ENCODE results near the gene SELENOH. TPM values are rescaled to one million over a fixed set of nuclear protein-coding genes. Genes with fewer than 3 reads are reported as not detected.
"Not testable (repeated sequence)": the region's sequence is repeated elsewhere in the genome, so short reads cannot be mapped to it uniquely, and the experiment has no call there.

The SELENOH gene
- total RNA-seq, result 100 to 1,000 TPM; 101 to 123 (median 113) TPM

GRCh38 chr11:57741132-57742086, at the start of gene SELENOH:
TSS of gene SELENOH (plus strand) at chr11:57741491. CDS start at chr11:57741596, 105 bp downstream.
- no peak for TF ChIP-seq CTCF (IDR thresholded peaks at IDR 0.05)
- ATAC-seq (ENCODE audit: low FRiP score), result peak; percentile 99
- DNase-seq (ENCODE audit: low spot score), result peak; percentile 72

GRCh38 chr11:57698843-57699365, 42.4 kb upstream of the SELENOH start:
- TF ChIP-seq CTCF (IDR thresholded peaks at IDR 0.05), result no peak
- DNase-seq (ENCODE audit: low spot score), result no peak
- ATAC-seq (ENCODE audit: low FRiP score), result no peak

- no peak for ATAC-seq (ENCODE audit: low FRiP score)
- no peak for DNase-seq (ENCODE audit: low spot score)
Observed at GRCh38 chr11:57699813-57700212, 41.5 kb upstream of the SELENOH start.

GRCh38 chr11:57700425-57700824, 40.9 kb upstream of the SELENOH start:
- DNase-seq (ENCODE audit: low spot score) (no peak), ATAC-seq (ENCODE audit: low FRiP score) (no peak)
- no peak for TF ChIP-seq CTCF (IDR thresholded peaks at IDR 0.05)

More at GRCh38 chr11:57699813-57700212, 41.5 kb upstream of the SELENOH start:
- no peak for TF ChIP-seq CTCF (IDR thresholded peaks at IDR 0.05)

GRCh38 chr11:57703341-57703740, 38.0 kb upstream of the SELENOH start:
- DNase-seq (ENCODE audit: low spot score) (no peak), ATAC-seq (ENCODE audit: low FRiP score) (no peak)
- no peak for TF ChIP-seq CTCF (IDR thresholded peaks at IDR 0.05)

GRCh38 chr11:57704932-57705331, 36.4 kb upstream of the SELENOH start:
- no peak for DNase-seq (ENCODE audit: low spot score)
- no peak for ATAC-seq (ENCODE audit: low FRiP score)
- TF ChIP-seq CTCF (IDR thresholded peaks at IDR 0.05), result no peak

GRCh38 chr11:57705432-57705831, 35.9 kb upstream of the SELENOH start:
- ATAC-seq (ENCODE audit: low FRiP score); DNase-seq (ENCODE audit: low spot score): not testable (repeated sequence)
